ENCODE results near the gene KLHL15.

The KLHL15 gene

GRCh38 chrX:23999671-24000070, 27.3 kb downstream of the KLHL15 start:
- no peak for DNase-seq (ENCODE audit: low read depth)
- H3K4me3 ChIP-seq (ENCODE audit: low read depth, low read length), result no peak overlapping the region
- no peak for TF ChIP-seq CTCF (IDR thresholded peaks at IDR 0.05; ENCODE audit: low read depth, low read length, missing control alignments)

- no peak for DNase-seq (ENCODE audit: low read depth)
- no peak for TF ChIP-seq CTCF (IDR thresholded peaks at IDR 0.05; ENCODE audit: low read depth, low read length, missing control alignments)
- no peak overlapping the region for H3K4me3 ChIP-seq (ENCODE audit: low read depth, low read length)
These were observed 33.9 kb downstream of the KLHL15 start for GRCh38 chrX:23993012-23993633.

- DNase-seq (ENCODE audit: low read depth), result no peak
- TF ChIP-seq CTCF (IDR thresholded peaks at IDR 0.05; ENCODE audit: low read depth, low read length, missing control alignments), result no peak
These were observed 34.6 kb downstream of the KLHL15 start for GRCh38 chrX:23992431-23992830.

GRCh38 chrX:23990455-23990854, 36.5 kb downstream of the KLHL15 start:
- no peak for DNase-seq (ENCODE audit: low read depth)
- H3K4me3 ChIP-seq (ENCODE audit: low read depth, low read length), result no peak overlapping the region
- no peak for TF ChIP-seq CTCF (IDR thresholded peaks at IDR 0.05; ENCODE audit: low read depth, low read length, missing control alignments)

More at GRCh38 chrX:23992431-23992830, 34.6 kb downstream of the KLHL15 start:
- H3K4me3 ChIP-seq (ENCODE audit: low read depth, low read length), result no peak overlapping the region

GRCh38 chrX:23989689-23990088, 37.3 kb downstream of the KLHL15 start:
- H3K4me3 ChIP-seq (ENCODE audit: low read depth, low read length), result no peak overlapping the region
- no peak for DNase-seq (ENCODE audit: low read depth)
- no peak for TF ChIP-seq CTCF (IDR thresholded peaks at IDR 0.05; ENCODE audit: low read depth, low read length, missing control alignments)

- H3K4me3 ChIP-seq (ENCODE audit: low read depth, low read length), result no peak overlapping the region
- no peak for TF ChIP-seq CTCF (IDR thresholded peaks at IDR 0.05; ENCODE audit: low read depth, low read length, missing control alignments)
- no peak for DNase-seq (ENCODE audit: low read depth)
These were observed 44.1 kb downstream of the KLHL15 start for GRCh38 chrX:23982891-23983290.

- no peak overlapping the region for H3K4me3 ChIP-seq (ENCODE audit: low read depth, low read length)
- DNase-seq (ENCODE audit: low read depth), result no peak
- TF ChIP-seq CTCF (IDR thresholded peaks at IDR 0.05; ENCODE audit: low read depth, low read length, missing control alignments), result no peak
These were observed 45.3 kb downstream of the KLHL15 start for GRCh38 chrX:23981711-23982110.

Data from GM12864 (cell line).